Activated naive CD8-positive, alpha-beta T cell treated with anti-CD3 and anti-CD28 coated beads for 36 hours (primary cell): ENCODE results near the gene WASF3. TPM values are rescaled to one million over a fixed set of nuclear protein-coding genes. Genes with fewer than 3 reads are reported as not detected.

Experiments used
- total RNA-seq, 2 experiments: library from RNA; stranded (reverse); gene quantifications; one replicate each; pipeline ENCODE4 v1.2.3, GENCODE V29; 2021

WASF3 gene
- total RNA-seq, 2 experiments from 2014 or later, result 0.22 to 0.37 TPM

Other genes starting within 250 kb of the WASF3 start
- gene GPR12, start 203.1 kb downstream of the WASF3 start, total RNA-seq, result not detected